Adrenal gland (tissue), 12 donors: Measurements from ENCODE around the gene CPED1. TPM values are rescaled to one million over a fixed set of nuclear protein-coding genes. Genes with fewer than 3 reads are reported as not detected.

Experiments
- DNase-seq, 7 donors: peaks; one replicate each; pipeline ENCODE4 v3.0.0-alpha.2; 2019 to 2020
- H3K27ac ChIP-seq, 5 donors: fragments of 200-600 bp; sonication (generic) in 4 of 5; 1 replicate in 3 of 5; 2 replicates in 2 of 5; pipeline versions ENCODE4 v1.5.1 to v1.8.0; 2016 to 2020; ENCODE audit warnings: mild to moderate bottlenecking in 1 of 5
- H3K27me3 ChIP-seq: fragments of 200-600 bp; 2 replicates; pipeline ENCODE4 v1.8.0; 2021
- H3K36me3 ChIP-seq, 2 donors: fragments of 200-600 bp; replicated peaks in 1 of 2; 1 replicate in 1 of 2; 2 replicates in 1 of 2; pipeline versions ENCODE4 v1.5.1 to v1.8.0; 2018 to 2022
- H3K4me1 ChIP-seq, 2 donors: fragments of 200-600 bp; replicated peaks in 1 of 2; 1 replicate in 1 of 2; 2 replicates in 1 of 2; pipeline versions ENCODE4 v1.5.1 to v1.8.0; 2018 to 2021
- H3K4me3 ChIP-seq, 4 donors: fragments of 200-600 bp; sonication (generic) in 3 of 4; one replicate each; pipeline ENCODE4 v1.5.1; 2016 to 2018
- H3K9me3 ChIP-seq, 3 donors: fragments of 200-600 bp; sonication (generic) in 1 of 3; replicated peaks in 1 of 3; 1 replicate in 2 of 3; 2 replicates in 1 of 3; pipeline versions ENCODE4 v1.5.1 to v1.8.0; 2016 to 2021
- POLR2A ChIP-seq, 2 donors: fragments of 450-650 bp; IDR thresholded peaks; one replicate each; pipeline ENCODE4 v1.6.1; 2017; ENCODE audit warnings: antibody characterized with exemption in 2 of 2, mild to moderate bottlenecking in 2 of 2, moderate library complexity in 1 of 2
- WGBS, 4 donors: extraction: QIAGEN DNeasy Blood & Tissue Kit in 2 of 4; methylation state at CpG; one replicate each; pipeline versions ENCODE4 v1.1.5 to v1.1.7; 2013 to 2017; 5-methylcytosine and 5-hydroxymethylcytosine counted together
- intact Hi-C, 2 donors: fragments of 100-400 bp; cut with DNase I; formaldehyde crosslinking; loops; one replicate each; pipeline versions ENCODE4 v1.14.1 to v1.15.0; 2022 to 2023
- polyA plus RNA-seq, 3 donors: library from polyadenylated mRNA; stranded (reverse); fragments of 200-250 nt in 2 of 3; fragments of 350-450 nt in 1 of 3; fragmentation: Illumina TruSeq in 1 of 3; extraction: RNeasy Lipid Tissue Mini Kit (QIAGEN cat#74804) in 1 of 3; gene quantifications; one replicate each; pipeline ENCODE4 v1.2.3, GENCODE V29; 2013 to 2014
- total RNA-seq, 9 donors: library from RNA; depleted of rRNA in 4 of 9; stranded (reverse); fragments of >200 nt in 4 of 9; fragments of 120-200 nt in 1 of 9; fragmentation: NEBNext Ultra II Directional in 1 of 9; extraction: Animal tissue kit (Norgen Biotek cat#: 25700) in 1 of 9; gene quantifications; one replicate each; pipeline versions ENCODE4 v1.1.0 to v1.2.4, GENCODE V29; 2013 to 2023
- TF ChIP-seq, protein P1 (sequence below), 6 experiments: fragments of 450-650 bp in 4 of 6; fragments of 200-600 bp in 2 of 6; sonication (generic) in 1 of 6; IDR thresholded peaks; 1 replicate in 5 of 6; 2 replicates in 1 of 6; pipeline versions ENCODE4 v1.5.1 to v1.8.0; 2016 to 2021; ENCODE audit warnings: antibody characterized with exemption in 6 of 6, mild to moderate bottlenecking in 2 of 6, moderate library complexity in 1 of 6
- donor health status: healthy with polysubstance abuse.
- donor health status: Bipolar disorder and iron deficiency.
- donor health status: DM: yes; HTN: yes; CAD: no.
- donor health status: DM: no; HTN: no; CAD: no.
- donor health status: DM: no; HTN: no; CAD: no.
- donor health status: DM: yes; HTN: yes; CAD: no.

CPED1 gene
- total and polyA plus RNA-seq, 12 donors: 5.2 to 72.2 (median 40.7) TPM

- TF ChIP-seq POLR2A (IDR thresholded peaks at IDR 0.05): no peak
- TF ChIP-seq, protein P1, sequence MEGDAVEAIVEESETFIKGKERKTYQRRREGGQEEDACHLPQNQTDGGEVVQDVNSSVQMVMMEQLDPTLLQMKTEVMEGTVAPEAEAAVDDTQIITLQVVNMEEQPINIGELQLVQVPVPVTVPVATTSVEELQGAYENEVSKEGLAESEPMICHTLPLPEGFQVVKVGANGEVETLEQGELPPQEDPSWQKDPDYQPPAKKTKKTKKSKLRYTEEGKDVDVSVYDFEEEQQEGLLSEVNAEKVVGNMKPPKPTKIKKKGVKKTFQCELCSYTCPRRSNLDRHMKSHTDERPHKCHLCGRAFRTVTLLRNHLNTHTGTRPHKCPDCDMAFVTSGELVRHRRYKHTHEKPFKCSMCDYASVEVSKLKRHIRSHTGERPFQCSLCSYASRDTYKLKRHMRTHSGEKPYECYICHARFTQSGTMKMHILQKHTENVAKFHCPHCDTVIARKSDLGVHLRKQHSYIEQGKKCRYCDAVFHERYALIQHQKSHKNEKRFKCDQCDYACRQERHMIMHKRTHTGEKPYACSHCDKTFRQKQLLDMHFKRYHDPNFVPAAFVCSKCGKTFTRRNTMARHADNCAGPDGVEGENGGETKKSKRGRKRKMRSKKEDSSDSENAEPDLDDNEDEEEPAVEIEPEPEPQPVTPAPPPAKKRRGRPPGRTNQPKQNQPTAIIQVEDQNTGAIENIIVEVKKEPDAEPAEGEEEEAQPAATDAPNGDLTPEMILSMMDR (IDR thresholded peaks at IDR 0.05): no peak
- Histone ChIP-seq H3K4me3 (no peak overlapping the region), H3K36me3 (no peaks in the 10 kb centered on the region), H3K27me3 (no peaks in the 10 kb centered on the region), H3K4me1 (peaks cover 0 to 4% of the 10 kb centered on the region in 2 donors), H3K9me3 (no peaks in the 10 kb centered on the region), H3K27ac (no peak overlapping the region)
- 92 to 96% (median 94%) methylated on average over 3 of the region's 3 CpGs for WGBS, 4 donors
- intact Hi-C loops: no loop called here
- no peak for DNase-seq
Observed at GRCh38 chr7:120984406-120984805, 4.1 kb upstream of the CPED1 start.

DNA sequence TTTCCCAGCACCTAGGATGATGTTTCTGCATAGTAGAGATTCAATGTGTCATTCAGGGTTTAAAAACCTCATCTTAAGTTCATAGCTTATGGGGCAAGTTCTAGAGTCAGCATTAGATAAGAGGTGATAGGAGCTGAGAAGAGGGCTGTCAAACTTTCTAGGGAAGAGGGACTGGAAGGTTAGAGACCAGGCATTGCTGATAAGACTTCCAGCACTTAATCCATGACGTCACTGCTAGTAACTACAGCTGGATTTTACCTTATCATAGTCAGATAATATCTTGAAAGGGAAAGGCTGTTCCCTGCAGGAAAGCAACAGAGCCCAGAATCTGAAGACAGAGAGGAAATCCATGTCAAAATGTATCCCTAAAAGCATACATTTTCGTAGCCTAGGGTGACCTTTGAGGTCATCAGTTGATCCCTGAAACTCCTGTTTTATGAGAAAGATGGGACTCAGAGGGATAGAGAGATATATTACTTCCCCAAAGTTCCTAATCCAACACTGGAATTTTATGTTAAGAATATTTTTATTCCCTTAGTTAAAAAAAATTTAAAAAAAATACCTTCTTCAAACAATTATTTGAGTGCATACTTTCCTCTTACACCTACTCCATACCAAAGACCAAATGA, 3.3 kb upstream of the CPED1 start:
- intact Hi-C loops: loop anchor here (5.0 kb wide), 2 partner anchors 97 to 122 kb away; no protein-coding TSS in a partner anchor
- WGBS, 4 donors: 30 to 39% (median 38%) methylated on average over 2 of the region's 2 CpGs
- H3K4me1 ChIP-seq: peaks cover 0 to 4% of the 10 kb centered on the region in 2 donors

DNA sequence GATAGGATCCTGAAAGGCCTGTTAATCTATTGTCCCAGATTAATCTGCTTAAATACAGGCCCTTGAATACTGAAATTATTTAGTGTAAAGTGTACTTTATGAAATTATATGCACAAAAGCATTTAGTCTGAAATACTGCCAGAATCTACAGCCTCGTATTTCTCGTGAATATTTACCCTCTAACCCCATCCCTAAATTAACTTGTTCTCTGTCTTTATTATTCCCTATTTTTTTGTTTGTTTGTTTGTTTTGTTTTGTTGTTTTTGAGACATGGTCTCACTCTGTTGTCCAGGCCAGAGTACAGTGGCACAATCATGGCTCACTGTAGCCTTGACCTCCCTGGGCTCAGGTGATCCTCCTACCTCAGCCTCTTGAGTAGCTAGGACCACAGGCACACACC, 2.7 kb upstream of the CPED1 start:
- Histone ChIP-seq H3K27ac (no peak overlapping the region), H3K27me3 (no peaks in the 10 kb centered on the region), H3K4me3 (no peak overlapping the region), H3K36me3 (no peaks in the 10 kb centered on the region), H3K9me3 (no peaks in the 10 kb centered on the region), H3K4me1 (peaks cover 0 to 4% of the 10 kb centered on the region in 2 donors)
- no peak for TF ChIP-seq POLR2A (IDR thresholded peaks at IDR 0.05)
- TF ChIP-seq, protein P1 (IDR thresholded peaks at IDR 0.05): no peak
- DNase-seq: no peak
- intact Hi-C loops: loop anchor here (5.0 kb wide), 2 partner anchors 96 to 121 kb away; no protein-coding TSS in a partner anchor
- WGBS, 4 donors: 70 to 81% (median 79%) methylated on average over 2 of the region's 2 CpGs

More for the DNA sequence above, 3.3 kb upstream of the CPED1 start:
- Histone ChIP-seq H3K4me3 (no peak overlapping the region), H3K9me3 (no peaks in the 10 kb centered on the region), H3K27ac (no peak overlapping the region), H3K36me3 (no peaks in the 10 kb centered on the region), H3K27me3 (no peaks in the 10 kb centered on the region)
- TF ChIP-seq POLR2A (IDR thresholded peaks at IDR 0.05): no peak
- TF ChIP-seq, protein P1 (IDR thresholded peaks at IDR 0.05): no peak
- DNase-seq: no peak

GRCh38 chr7:120986650-120987049, 1.9 kb upstream of the CPED1 start:
- 73 to 87% (median 79%) methylated on average over 2 of the region's 2 CpGs for WGBS, 4 donors
- intact Hi-C loops: loop anchor here (5.0 kb wide), 2 partner anchors 96 to 121 kb away; no protein-coding TSS in a partner anchor

More at GRCh38 chr7:120986650-120987049, 1.9 kb upstream of the CPED1 start:
- TF ChIP-seq POLR2A (IDR thresholded peaks at IDR 0.05): no peak
- TF ChIP-seq, protein P1 (IDR thresholded peaks at IDR 0.05): no peak
- peaks cover 3 to 9% of the 10 kb centered on the region in 2 donors for H3K4me1 ChIP-seq
- H3K27ac ChIP-seq: no peak overlapping the region
- H3K36me3 ChIP-seq: no peaks in the 10 kb centered on the region
- no peak overlapping the region for H3K4me3 ChIP-seq
- H3K9me3 ChIP-seq: no peaks in the 10 kb centered on the region
- H3K27me3 ChIP-seq: no peaks in the 10 kb centered on the region
- no peak for DNase-seq
